HFFc6 (cell line): ENCODE measurements around the gene TIMM21. TPM values are rescaled to one million over a fixed set of nuclear protein-coding genes. Genes with fewer than 3 reads are reported as not detected.

ENCODE experiments used
- DNase-seq: peaks from one replicate; pipeline ENCODE4 v3.0.0-alpha.2; 2018
- H3K27ac Mint-ChIP-seq: 2 replicates; pipeline ENCODE4 v1.8.0; 2020; ENCODE audit warnings: mild to moderate bottlenecking, mixed read lengths
- H3K27me3 Mint-ChIP-seq: 2 replicates; pipeline ENCODE4 v1.8.0; 2021; ENCODE audit warnings: mild to moderate bottlenecking, moderate library complexity, mixed read lengths; ENCODE audit not compliant: insufficient read depth
- H3K36me3 Mint-ChIP-seq: 2 replicates; pipeline ENCODE4 v1.8.0; 2021; ENCODE audit warnings: low read depth, mixed read lengths
- H3K4me1 Mint-ChIP-seq: 2 replicates; pipeline ENCODE4 v1.8.0; 2020; ENCODE audit warnings: low read depth, mixed read lengths
- H3K4me3 Mint-ChIP-seq: 2 replicates; pipeline ENCODE4 v1.8.0; 2020; ENCODE audit warnings: mild to moderate bottlenecking, moderate library complexity, mixed read lengths
- H3K9me3 Mint-ChIP-seq: 2 replicates; pipeline ENCODE4 v1.8.0; 2020; ENCODE audit warnings: mild to moderate bottlenecking, mixed read lengths
- CTCF ChIP-seq: fragments of 200-600 bp; sonication (generic); IDR thresholded peaks from 2 replicates; pipeline ENCODE4 v1.5.0; 2021; ENCODE audit warnings: antibody characterized with exemption, mild to moderate bottlenecking
- total RNA-seq, 6 experiments: library from RNA; stranded (reverse); fragmentation: NEBNext Ultra II Directional; extraction: Animal tissue kit (Norgen Biotek cat#: 25700); gene quantifications; 2 replicates in 1 of 6; 3 replicates in 5 of 6; pipeline ENCODE4 v1.2.3, GENCODE V29; 2021

Gene TIMM21
- total RNA-seq, 6 experiments from 2014 or later: 34.1 to 42.4 (median 40.6) TPM

DNA sequence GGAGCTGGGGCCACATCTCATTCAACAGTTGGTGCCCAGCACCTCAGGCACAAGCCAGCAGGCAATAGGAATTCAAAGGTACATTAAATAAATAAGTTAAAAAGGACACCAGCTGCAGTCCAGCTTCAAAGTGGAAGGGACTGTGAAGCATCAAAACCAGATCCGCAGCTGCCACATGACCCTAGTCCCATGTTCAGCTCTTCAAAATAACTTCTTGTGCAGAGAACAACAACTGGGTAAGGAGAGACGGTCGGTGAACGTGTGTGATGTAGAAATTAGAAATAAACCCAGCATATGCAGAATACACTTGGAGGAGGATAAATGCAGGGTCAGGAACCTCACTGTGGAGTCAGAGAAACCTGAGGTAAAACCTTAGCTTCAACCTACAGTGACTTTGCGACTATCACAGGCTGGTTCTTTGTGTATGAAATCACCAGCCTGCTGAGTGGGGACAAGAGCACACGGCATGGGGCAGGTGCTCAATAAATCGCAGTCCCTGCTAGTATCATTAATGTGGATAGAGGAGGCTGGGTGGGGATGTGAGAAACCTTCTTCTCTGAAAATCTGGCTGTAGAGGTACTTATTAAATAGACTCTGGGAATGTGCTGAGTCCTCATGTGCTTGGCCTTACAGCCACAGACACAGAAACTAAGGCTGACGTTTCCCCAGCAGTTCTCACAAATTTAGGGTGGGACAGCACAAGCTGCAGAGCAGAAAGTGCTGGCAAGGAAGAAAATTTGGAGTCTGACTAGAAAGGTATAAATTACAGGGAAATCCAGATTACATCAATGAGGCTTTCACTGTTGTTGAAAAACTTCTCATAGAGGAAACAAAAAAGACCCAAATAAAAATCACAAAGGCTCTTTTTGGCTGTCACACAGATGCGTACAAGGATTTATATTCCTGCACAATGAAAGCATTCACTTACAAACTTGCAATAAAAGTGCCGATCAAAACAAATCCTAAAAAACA is 21.4 kb upstream of the TIMM21 start:
- Mint-ChIP-seq H3K4me1 (peaks cover 20% of the 10 kb centered on the region), H3K27me3 (peaks cover 6% of the 10 kb centered on the region), H3K36me3 (no peaks in the 10 kb centered on the region), H3K27ac (no peak overlapping the region), H3K9me3 (no peaks in the 10 kb centered on the region), H3K4me3 (no peak overlapping the region)
- DNase-seq: no peak
- no peak for TF ChIP-seq CTCF

- no peaks in the 10 kb centered on the region for H3K9me3 Mint-ChIP-seq
- H3K36me3 Mint-ChIP-seq: no peaks in the 10 kb centered on the region
- no peak overlapping the region for H3K27ac Mint-ChIP-seq
- DNase-seq: no peak
- peaks cover 6% of the 10 kb centered on the region for H3K27me3 Mint-ChIP-seq
- H3K4me3 Mint-ChIP-seq: no peak overlapping the region
- no peak for TF ChIP-seq CTCF
- peaks cover 17% of the 10 kb centered on the region for H3K4me1 Mint-ChIP-seq
Observed at GRCh38 chr18:74128159-74128558, 20.2 kb upstream of the TIMM21 start.

GRCh38 chr18:74131124-74131523 is 17.2 kb upstream of the TIMM21 start:
- H3K4me3 Mint-ChIP-seq: no peak overlapping the region
- no peak for DNase-seq
- no peaks in the 10 kb centered on the region; the same call in 1 of the 2 replicates for H3K27me3 Mint-ChIP-seq
- no peaks in the 10 kb centered on the region for H3K36me3 Mint-ChIP-seq
- no peak for TF ChIP-seq CTCF
- H3K27ac Mint-ChIP-seq: no peak overlapping the region
- H3K9me3 Mint-ChIP-seq: no peaks in the 10 kb centered on the region
- peaks cover 11% of the 10 kb centered on the region for H3K4me1 Mint-ChIP-seq

GRCh38 chr18:74132201-74132600 is 16.1 kb upstream of the TIMM21 start:
- H3K36me3 Mint-ChIP-seq: no peaks in the 10 kb centered on the region
- no peak overlapping the region for H3K27ac Mint-ChIP-seq
- H3K9me3 Mint-ChIP-seq: no peaks in the 10 kb centered on the region
- no peaks in the 10 kb centered on the region; the same call in 1 of the 2 replicates for H3K27me3 Mint-ChIP-seq
- no peak for TF ChIP-seq CTCF
- peaks cover 11% of the 10 kb centered on the region for H3K4me1 Mint-ChIP-seq
- H3K4me3 Mint-ChIP-seq: no peak overlapping the region
- DNase-seq: peak; percentile 7

DNA sequence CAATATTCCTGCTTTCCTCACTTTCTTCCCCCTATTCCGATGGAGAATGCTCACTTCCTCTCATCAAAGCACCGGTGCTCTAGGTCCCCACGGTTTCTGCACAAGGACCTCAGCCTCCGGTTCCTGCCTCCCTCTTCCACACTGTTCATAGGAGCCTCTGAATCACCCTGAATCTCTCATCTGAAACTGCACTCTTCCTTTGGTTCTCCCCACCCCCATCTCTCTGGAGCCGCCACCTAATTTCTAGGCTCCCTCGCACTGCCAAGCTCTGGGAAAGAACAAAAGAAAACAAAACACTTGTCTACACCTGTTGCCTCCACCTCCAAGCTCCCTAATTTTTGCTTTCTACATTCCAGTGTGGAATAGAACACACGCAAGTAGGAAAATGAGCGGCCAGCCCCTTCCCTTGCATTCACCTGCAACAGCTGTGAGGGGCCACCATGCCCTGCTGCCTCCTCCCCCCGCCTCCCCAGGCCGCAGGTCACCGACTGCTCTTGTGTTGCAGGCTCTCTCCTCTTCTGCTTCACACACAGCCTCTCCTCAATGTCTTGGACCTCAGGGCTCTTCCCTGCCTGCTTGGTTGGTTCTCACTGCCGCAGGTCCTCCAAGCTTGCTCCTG is 10.3 kb upstream of the TIMM21 start:
- Mint-ChIP-seq H3K27me3 (peaks cover 2% of the 10 kb centered on the region), H3K9me3 (no peaks in the 10 kb centered on the region), H3K36me3 (no peaks in the 10 kb centered on the region; the same call in 1 of the 2 replicates), H3K27ac (no peak overlapping the region), H3K4me1 (peaks cover 52% of the 10 kb centered on the region), H3K4me3 (no peak overlapping the region)
- no peak for TF ChIP-seq CTCF
- no peak for DNase-seq
